Fibroblast of the conjunctiva (primary cell): ENCODE results near the gene CXCL13.
A peak's percentile ranks its signal among the peaks of the same experiment; 100 is the strongest.
"Not testable (repeated sequence)": the region's sequence is repeated elsewhere in the genome, so short reads cannot be mapped to it uniquely, and the experiment has no call there.

Experiments used
- DNase-seq: peaks from one replicate; pipeline ENCODE4 v3.0.0-alpha.2; 2010; ENCODE audit warnings: low read depth

The CXCL13 gene

GRCh38 chr4:77601614-77602187 lies 3.9 kb upstream of the CXCL13 start:
- no peak for DNase-seq

GRCh38 chr4:77613267-77613666 lies 7.6 kb downstream of the CXCL13 start:
- DNase-seq, result no peak

DNA sequence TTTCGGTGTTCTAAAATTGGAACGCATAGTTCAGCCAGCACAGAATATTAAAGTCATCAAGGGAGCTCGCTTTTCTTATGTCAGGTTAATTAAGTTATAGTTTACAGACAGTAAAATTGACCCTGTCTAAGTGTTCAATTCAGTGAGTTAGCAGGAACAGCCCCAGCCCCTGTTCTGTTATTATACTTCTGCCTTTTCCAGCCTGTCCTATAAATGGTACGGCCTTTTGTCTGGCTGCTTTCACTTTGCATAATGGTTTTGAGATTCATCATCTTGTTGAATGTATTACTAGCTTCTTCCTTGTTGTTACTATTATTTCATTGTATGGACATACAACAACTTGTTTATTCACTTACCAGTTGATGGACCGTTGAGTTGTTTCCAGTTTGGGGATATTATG lies 9.5 kb downstream of the CXCL13 start:
- no peak for DNase-seq

GRCh38 chr4:77617203-77617602 lies 11.6 kb downstream of the CXCL13 start:
- no peak for DNase-seq

- peak; percentile 60 for DNase-seq
These were observed 13.0 kb downstream of the CXCL13 start for GRCh38 chr4:77618383-77619241.

DNA sequence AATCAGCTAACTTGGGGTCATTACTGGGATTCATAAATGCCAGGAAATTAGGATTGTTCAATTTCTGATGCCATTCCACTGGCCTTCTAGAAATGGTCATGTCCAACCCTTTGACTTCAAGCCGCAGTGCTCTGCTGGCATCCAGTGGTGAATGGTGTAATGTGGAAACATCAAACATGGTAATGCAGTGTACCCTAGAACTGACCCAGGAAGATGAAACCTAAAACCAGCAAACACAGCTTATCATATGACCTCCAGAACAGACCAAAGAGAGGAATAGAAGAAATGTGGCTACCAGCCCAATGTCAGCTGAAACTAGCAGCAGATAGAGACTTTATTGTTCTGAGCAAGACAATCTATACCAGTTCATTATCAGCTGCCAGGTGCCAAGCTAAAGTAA lies 13.8 kb downstream of the CXCL13 start:
- no peak for DNase-seq

DNA sequence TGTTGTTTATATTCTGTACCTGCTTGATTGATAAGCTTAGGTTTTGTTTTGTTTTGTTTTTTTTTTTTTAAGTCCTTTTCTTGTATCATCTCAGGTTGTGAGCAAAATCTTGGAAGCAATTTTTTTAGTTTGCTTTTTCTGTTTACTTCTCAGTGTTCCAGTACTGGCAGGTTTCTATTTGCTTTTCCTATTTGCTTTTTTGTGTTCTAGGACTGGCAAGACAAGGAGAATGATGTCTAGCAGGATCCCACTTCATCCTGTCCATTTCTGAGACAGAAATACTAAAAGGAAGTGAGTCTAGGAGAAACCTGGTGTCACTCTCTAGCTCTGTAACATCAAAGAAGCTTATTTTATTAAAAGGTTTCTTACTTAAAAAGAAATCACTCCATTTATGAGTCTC lies 15.6 kb downstream of the CXCL13 start:
- DNase-seq, result no peak

- DNase-seq, result no peak
These were observed 17.5 kb downstream of the CXCL13 start for GRCh38 chr4:77623091-77623490.

DNA sequence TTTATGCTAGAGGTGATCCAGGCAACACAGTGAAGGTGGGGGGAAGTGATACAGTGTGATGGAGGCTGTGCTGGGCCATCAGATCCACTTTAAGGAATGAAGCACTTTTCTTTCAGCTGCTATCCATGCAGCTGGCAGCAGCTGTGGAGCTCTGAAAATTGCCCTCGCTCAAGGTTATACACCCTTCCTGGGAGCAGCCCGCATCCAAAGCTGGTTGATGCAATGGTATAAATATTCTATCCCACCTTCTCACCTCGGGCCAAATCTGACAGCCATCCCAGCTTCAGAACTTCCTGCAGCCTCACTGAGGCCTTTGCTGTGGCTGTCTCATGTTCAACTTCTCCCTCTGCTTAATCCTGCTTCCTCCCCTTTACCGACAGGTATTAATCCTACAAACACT lies 18.6 kb downstream of the CXCL13 start:
- DNase-seq, result no peak

GRCh38 chr4:77625485-77625884 lies 19.9 kb downstream of the CXCL13 start:
- DNase-seq, result no peak

- no peak for DNase-seq
These were observed 24.3 kb downstream of the CXCL13 start for GRCh38 chr4:77629885-77630284.

GRCh38 chr4:77631276-77631675 lies 25.7 kb downstream of the CXCL13 start:
- no peak for DNase-seq

GRCh38 chr4:77634132-77634785 lies 28.6 kb downstream of the CXCL13 start:
- no peak for DNase-seq

DNA sequence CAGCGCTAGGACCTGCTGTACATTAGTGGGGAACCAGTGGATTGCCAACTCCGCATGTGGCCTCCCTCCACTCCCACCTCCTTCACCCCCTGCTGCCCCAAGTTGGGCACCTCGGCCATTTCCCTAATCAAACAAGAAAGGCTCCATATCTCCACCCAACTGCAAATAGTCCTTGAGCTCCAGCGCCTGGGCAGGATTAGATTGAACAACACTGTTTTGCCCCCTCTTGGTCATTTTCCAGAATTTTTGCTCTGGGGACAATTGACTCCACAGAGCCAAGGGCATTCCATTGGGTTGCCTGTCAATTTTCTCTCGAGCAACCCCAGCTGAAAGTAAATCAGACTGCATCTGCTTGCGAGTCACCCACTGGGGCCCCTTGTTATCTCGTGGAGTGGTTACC lies 29.6 kb downstream of the CXCL13 start:
- no peak for DNase-seq

GRCh38 chr4:77635876-77636275 lies 30.3 kb downstream of the CXCL13 start:
- DNase-seq, result no peak

- DNase-seq, result peak; percentile 39
These were observed 31.3 kb downstream of the CXCL13 start for GRCh38 chr4:77636902-77637301.

DNA sequence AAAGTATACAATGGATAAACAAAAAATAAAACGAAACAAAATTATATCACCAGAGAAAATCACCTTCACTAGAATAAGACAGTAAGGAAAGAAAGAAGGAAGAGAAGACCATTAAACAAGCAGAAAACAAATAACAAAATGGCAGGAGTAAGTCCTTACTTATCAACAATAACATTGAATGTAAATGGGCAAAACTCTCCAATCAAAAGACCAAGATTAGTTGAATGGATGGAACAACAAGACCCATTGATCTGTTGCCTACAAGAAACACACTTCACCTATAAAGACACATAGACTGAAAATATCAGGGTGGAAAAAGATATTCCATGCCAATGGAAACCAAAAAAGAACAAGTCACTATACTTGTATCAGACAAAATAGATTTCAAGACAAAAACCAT lies 38.4 kb downstream of the CXCL13 start:
- DNase-seq, result not testable (repeated sequence)

GRCh38 chr4:77650787-77651186 lies 45.2 kb downstream of the CXCL13 start:
- DNase-seq, result no peak

DNA sequence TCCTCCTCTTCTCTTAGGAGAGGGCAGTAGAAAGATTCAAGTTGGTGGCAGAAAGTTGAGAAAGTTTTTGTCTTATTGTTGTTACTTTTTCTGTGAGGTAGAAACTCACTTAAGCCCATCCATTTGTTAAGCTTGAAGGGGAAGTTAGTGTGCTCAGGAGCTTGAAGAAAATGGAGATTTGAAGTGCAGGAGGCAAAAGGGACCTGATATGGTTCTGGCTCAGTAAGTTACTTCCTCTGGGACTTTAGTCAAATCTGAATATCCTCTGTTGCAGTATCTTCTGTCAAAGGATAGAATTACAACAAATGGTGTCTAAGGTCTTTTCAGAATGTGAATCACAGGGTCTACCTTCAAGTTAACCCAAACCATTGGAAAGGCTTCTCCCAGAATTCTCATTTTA lies 46.2 kb downstream of the CXCL13 start:
- no peak for DNase-seq

GRCh38 chr4:77652237-77652897 lies 46.7 kb downstream of the CXCL13 start:
- DNase-seq, result no peak

DNA sequence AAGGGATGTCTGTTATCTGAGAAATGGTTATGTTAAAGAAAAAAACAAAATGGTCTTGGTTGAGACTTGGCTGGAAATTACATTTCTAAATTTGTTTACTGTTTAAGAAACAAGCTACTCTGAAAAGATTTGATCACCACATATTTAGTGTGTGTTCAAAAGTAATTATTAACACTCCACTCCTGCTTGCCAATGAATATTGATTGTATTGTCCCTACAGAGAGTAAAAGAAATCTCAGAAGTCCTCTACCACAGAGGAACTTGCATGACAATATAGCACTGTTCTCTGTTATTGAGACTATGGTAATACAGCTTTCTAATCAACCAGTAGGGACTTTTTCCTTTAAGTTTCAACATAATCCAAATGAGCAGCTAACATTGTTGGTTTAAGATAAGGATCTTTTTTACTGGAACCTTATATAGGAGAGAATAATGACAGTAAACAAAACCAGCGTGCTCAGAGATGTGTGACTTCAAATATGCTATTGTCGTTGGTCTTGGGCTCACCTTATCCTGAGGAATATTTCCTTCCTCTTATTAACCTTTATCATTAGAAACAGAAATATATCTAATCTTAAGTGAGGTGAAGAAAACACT lies 47.6 kb downstream of the CXCL13 start:
- no peak for DNase-seq

DNA sequence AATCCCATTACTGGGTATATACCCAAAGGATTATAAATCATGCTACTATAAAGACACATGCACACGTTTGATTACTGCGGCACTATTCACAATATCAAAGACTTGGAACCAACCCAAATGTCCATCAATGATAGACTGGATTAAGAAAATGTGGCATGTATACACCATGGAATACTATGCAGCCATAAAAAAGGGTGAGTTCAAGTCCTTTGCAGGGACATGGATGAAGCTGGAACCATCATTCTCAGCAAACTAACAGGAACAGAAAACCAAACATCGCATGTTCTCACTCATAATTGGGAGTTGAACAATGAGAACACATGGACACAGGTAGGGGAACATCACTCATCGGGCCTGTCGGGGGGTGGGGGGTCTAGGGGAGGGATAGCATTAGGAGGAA lies 54.7 kb downstream of the CXCL13 start:
- not testable (repeated sequence) for DNase-seq
